Measurements from ENCODE around the gene KRT40. TPM values are rescaled to one million over a fixed set of nuclear protein-coding genes. Genes with fewer than 3 reads are reported as not detected.

KRT40 gene
- total and polyA plus RNA-seq, 2 experiments from 2014 or later, result not detected

DNA sequence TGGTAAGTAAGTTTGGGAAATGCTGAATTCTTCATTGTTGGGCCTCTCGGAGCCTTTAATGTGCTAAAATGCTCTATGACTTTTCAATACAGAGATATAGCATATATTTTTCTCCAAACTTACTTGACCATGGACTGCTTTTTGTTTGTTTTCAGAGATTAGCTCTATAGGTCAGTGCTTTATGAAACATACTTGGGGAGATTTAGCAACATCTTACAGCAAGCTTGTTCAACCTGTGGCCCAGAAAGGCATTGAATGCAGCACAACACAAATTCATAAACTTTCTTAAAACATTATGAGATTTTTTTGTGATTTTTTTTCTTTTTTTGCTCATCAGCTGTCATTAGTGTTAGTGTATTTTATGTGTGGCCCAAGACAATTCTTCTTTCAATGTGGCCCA, 25.8 kb upstream of the KRT40 start:
- TF ChIP-seq EZH2phosphoT487 (IDR thresholded peaks at IDR 0.05; ENCODE audit: insufficient read depth, low read depth), result no peak
- TF ChIP-seq EZH2 (IDR thresholded peaks at IDR 0.05; ENCODE audit: insufficient read depth, poor library complexity, severe bottlenecking), result no peak
- in situ Hi-C loops (cut with MboI), result no loop called here
- no peaks in the 10 kb centered on the region for H3K27me3 ChIP-seq (replicated peaks; ENCODE audit: insufficient read depth)
- H3F3A ChIP-seq (ENCODE audit: insufficient read depth), result peaks cover 28% of the 10 kb centered on the region
- no peak for DNase-seq
- H3K4me3 ChIP-seq, result no peak overlapping the region
- H3K9me3 ChIP-seq (ENCODE audit: low read depth), result no peaks in the 10 kb centered on the region
- H3K36me3 ChIP-seq (ENCODE audit: low read depth), result no peaks in the 10 kb centered on the region
- peaks cover 16% of the 10 kb centered on the region for H3K4me1 ChIP-seq (ENCODE audit: insufficient read depth)
- WGBS, 2 experiments (ENCODE audit: low coverage in 1 of 2, low lambda C conversion rate in 2 of 2, missing lambda C conversion rate in 2 of 2), result 94 to 100% methylated on average over 1 of the region's 1 CpG
- no peak overlapping the region for H3K27ac ChIP-seq
- H2AFZ ChIP-seq, result no peak overlapping the region
- no peaks in the 10 kb centered on the region for H3K79me2 ChIP-seq (ENCODE audit: insufficient read depth)
- H3K4me2 ChIP-seq (ENCODE audit: unreplicated experiment), result no peak overlapping the region
- H3K9me2 ChIP-seq (ENCODE audit: insufficient read depth), result no peaks in the 10 kb centered on the region
- H3K9ac ChIP-seq, result no peak overlapping the region
- no peaks in the 10 kb centered on the region for H4K20me1 ChIP-seq (ENCODE audit: insufficient read depth)

DNA sequence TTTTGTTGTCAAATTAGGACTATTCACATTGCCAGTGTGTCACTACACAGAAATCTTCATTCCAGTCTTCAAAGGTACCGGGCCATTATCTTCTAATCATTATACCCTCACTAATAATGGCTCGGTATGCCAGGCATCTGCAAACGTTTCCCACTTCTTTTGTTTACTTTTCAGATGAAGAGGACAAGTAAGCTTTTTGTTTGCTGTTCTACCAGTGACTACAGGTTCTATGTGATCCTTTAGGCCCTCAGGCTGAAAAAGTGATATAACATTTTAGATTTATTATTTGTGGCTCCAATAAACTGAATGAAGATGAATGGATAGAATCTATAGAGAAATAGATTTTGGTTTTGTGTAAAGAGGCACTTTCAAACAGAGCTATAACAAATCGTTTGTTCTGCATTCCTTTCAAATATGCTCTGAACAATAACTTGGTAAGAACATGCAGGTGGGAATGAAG, 25.2 kb upstream of the KRT40 start:
- no peaks in the 10 kb centered on the region for H3K9me2 ChIP-seq (ENCODE audit: insufficient read depth)
- H3K9ac ChIP-seq, result no peak overlapping the region
- 77 to 82% methylated on average over 4 of the region's 4 CpGs for WGBS, 2 experiments (ENCODE audit: low coverage in 1 of 2, low lambda C conversion rate in 2 of 2, missing lambda C conversion rate in 2 of 2)
- H3K9me3 ChIP-seq (ENCODE audit: low read depth), result no peaks in the 10 kb centered on the region
- H3K79me2 ChIP-seq (ENCODE audit: insufficient read depth), result no peaks in the 10 kb centered on the region
- H3K36me3 ChIP-seq (ENCODE audit: low read depth), result no peaks in the 10 kb centered on the region
- DNase-seq, result no peak
- in situ Hi-C loops (cut with MboI), result no loop called here
- no peak overlapping the region for H3K27ac ChIP-seq
- H2AFZ ChIP-seq, result no peak overlapping the region
- no peak for TF ChIP-seq EZH2 (IDR thresholded peaks at IDR 0.05; ENCODE audit: insufficient read depth, poor library complexity, severe bottlenecking)
- no peak for TF ChIP-seq EZH2phosphoT487 (IDR thresholded peaks at IDR 0.05; ENCODE audit: insufficient read depth, low read depth)
- peaks cover 16% of the 10 kb centered on the region for H3K4me1 ChIP-seq (ENCODE audit: insufficient read depth)
- no peaks in the 10 kb centered on the region for H4K20me1 ChIP-seq (ENCODE audit: insufficient read depth)
- H3F3A ChIP-seq (ENCODE audit: insufficient read depth), result peaks cover 23% of the 10 kb centered on the region
- H3K4me2 ChIP-seq (ENCODE audit: unreplicated experiment), result no peak overlapping the region
- H3K27me3 ChIP-seq (replicated peaks; ENCODE audit: insufficient read depth), result no peaks in the 10 kb centered on the region
- H3K4me3 ChIP-seq, result no peak overlapping the region

- H3F3A ChIP-seq (ENCODE audit: insufficient read depth), result peaks cover 19% of the 10 kb centered on the region
- no peak for DNase-seq
- no peak within 1 kb of the TSS for H2AFZ ChIP-seq
- H3K9me3 ChIP-seq (ENCODE audit: low read depth), result no peaks in the 10 kb centered on the region
- H3K4me1 ChIP-seq (ENCODE audit: insufficient read depth), result peaks cover 12% of the 10 kb centered on the region
- no peaks in the 10 kb centered on the region for H3K79me2 ChIP-seq (ENCODE audit: insufficient read depth)
- TF ChIP-seq EZH2phosphoT487 (IDR thresholded peaks at IDR 0.05; ENCODE audit: insufficient read depth, low read depth) (no peak), EZH2 (IDR thresholded peaks at IDR 0.05; ENCODE audit: insufficient read depth, poor library complexity, severe bottlenecking) (no peak)
- no peak within 1 kb of the TSS for H3K4me2 ChIP-seq (ENCODE audit: unreplicated experiment)
- WGBS, 2 experiments (ENCODE audit: low coverage in 1 of 2, low lambda C conversion rate in 2 of 2, missing lambda C conversion rate in 2 of 2), result 90% methylated on average over 7 to 8 of the region's 8 CpGs
- no peaks in the 10 kb centered on the region for H4K20me1 ChIP-seq (ENCODE audit: insufficient read depth)
- H3K9ac ChIP-seq, result no peak within 1 kb of the TSS
- no peak within 1 kb of the TSS for H3K27ac ChIP-seq
- no peaks in the 10 kb centered on the region for H3K9me2 ChIP-seq (ENCODE audit: insufficient read depth)
- H3K36me3 ChIP-seq (ENCODE audit: low read depth), result no peaks in the 10 kb centered on the region
- no peak within 1 kb of the TSS for H3K4me3 ChIP-seq
- in situ Hi-C loops (cut with MboI), result no loop called here
- no peaks in the 10 kb centered on the region for H3K27me3 ChIP-seq (replicated peaks; ENCODE audit: insufficient read depth)
These were observed 24.7 kb upstream of the KRT40 start, which contains the start of gene KRTAP3-1 for GRCh38 chr17:41008811-41009210. Gene KRTAP3-1 (minus strand): TSS chr17:41009128. CDS start chr17:41009074, 54 bp downstream.

DNA sequence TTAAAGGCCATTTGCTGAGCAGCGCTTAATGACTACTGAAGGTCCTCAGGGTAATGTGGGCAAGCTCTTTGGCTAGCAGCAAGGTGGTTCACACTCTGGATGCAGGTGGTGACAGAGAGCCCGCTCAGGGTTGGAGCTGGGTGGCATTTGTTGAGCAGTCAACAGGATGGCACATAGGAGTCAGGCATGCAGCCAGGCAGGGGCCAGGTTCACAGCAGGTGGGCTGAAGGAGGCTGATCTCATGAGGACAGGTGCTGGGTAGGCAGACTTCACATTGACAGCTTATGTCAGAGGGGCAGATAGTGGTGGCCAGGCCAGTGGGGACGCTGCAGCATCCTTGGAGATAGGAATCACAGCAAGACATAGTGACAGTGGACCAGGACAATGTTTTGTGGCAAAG, 20.3 kb upstream of the KRT40 start:
- Histone ChIP-seq H3K4me1 (ENCODE audit: insufficient read depth) (peaks cover 9% of the 10 kb centered on the region; the same call in 1 of the 2 replicates), H4K20me1 (ENCODE audit: insufficient read depth) (no peaks in the 10 kb centered on the region), H3K9me2 (ENCODE audit: insufficient read depth) (no peaks in the 10 kb centered on the region), H3K27me3 (replicated peaks; ENCODE audit: insufficient read depth) (no peaks in the 10 kb centered on the region), H3F3A (ENCODE audit: insufficient read depth) (no peaks in the 10 kb centered on the region), H2AFZ (no peak overlapping the region), H3K4me3 (no peak overlapping the region), H3K9ac (no peak overlapping the region), H3K79me2 (ENCODE audit: insufficient read depth) (no peaks in the 10 kb centered on the region), H3K4me2 (ENCODE audit: unreplicated experiment) (no peak overlapping the region), H3K9me3 (ENCODE audit: low read depth) (no peaks in the 10 kb centered on the region), H3K27ac (no peak overlapping the region), H3K36me3 (ENCODE audit: low read depth) (no peaks in the 10 kb centered on the region)
- in situ Hi-C loops (cut with MboI), result no loop called here
- TF ChIP-seq EZH2phosphoT487 (IDR thresholded peaks at IDR 0.05; ENCODE audit: insufficient read depth, low read depth) (no peak), EZH2 (IDR thresholded peaks at IDR 0.05; ENCODE audit: insufficient read depth, poor library complexity, severe bottlenecking) (no peak)
- WGBS, 2 experiments (ENCODE audit: low coverage in 1 of 2, low lambda C conversion rate in 2 of 2, missing lambda C conversion rate in 2 of 2), result 94 to 100% methylated on average over 3 of the region's 3 CpGs
- DNase-seq, result no peak

GRCh38 chr17:41003926-41004325, 19.8 kb upstream of the KRT40 start:
- H3K4me3 ChIP-seq, result no peak overlapping the region
- H3K9me3 ChIP-seq (ENCODE audit: low read depth), result no peaks in the 10 kb centered on the region
- H3K27ac ChIP-seq, result no peak overlapping the region
- DNase-seq, result no peak
- no peaks in the 10 kb centered on the region for H3K27me3 ChIP-seq (replicated peaks; ENCODE audit: insufficient read depth)
- peaks cover 9% of the 10 kb centered on the region; the same call in 1 of the 2 replicates for H3K4me1 ChIP-seq (ENCODE audit: insufficient read depth)
- H3F3A ChIP-seq (ENCODE audit: insufficient read depth), result no peaks in the 10 kb centered on the region
- TF ChIP-seq EZH2phosphoT487 (IDR thresholded peaks at IDR 0.05; ENCODE audit: insufficient read depth, low read depth), result no peak
- no peak for TF ChIP-seq EZH2 (IDR thresholded peaks at IDR 0.05; ENCODE audit: insufficient read depth, poor library complexity, severe bottlenecking)
- H3K9ac ChIP-seq, result no peak overlapping the region
- no peak overlapping the region for H3K4me2 ChIP-seq (ENCODE audit: unreplicated experiment)
- H3K36me3 ChIP-seq (ENCODE audit: low read depth), result no peaks in the 10 kb centered on the region
- H3K9me2 ChIP-seq (ENCODE audit: insufficient read depth), result no peaks in the 10 kb centered on the region
- H2AFZ ChIP-seq, result no peak overlapping the region
- H3K79me2 ChIP-seq (ENCODE audit: insufficient read depth), result no peaks in the 10 kb centered on the region
- in situ Hi-C loops (cut with MboI), result no loop called here
- no peaks in the 10 kb centered on the region for H4K20me1 ChIP-seq (ENCODE audit: insufficient read depth)
- WGBS, 2 experiments (ENCODE audit: low coverage in 1 of 2, low lambda C conversion rate in 2 of 2, missing lambda C conversion rate in 2 of 2), result 75 to 80% methylated on average over 4 of the region's 4 CpGs
